DMS114 treated with DMSO at 0.1 percent for 48 hours (cell line): ENCODE measurements around the gene UGT2B28.
"Not testable (repeated sequence)": the region's sequence is repeated elsewhere in the genome, so short reads cannot be mapped to it uniquely, and the experiment has no call there.

Source experiments
- DNase-seq: peaks from one replicate; lab custom pipeline; 2025; ENCODE audit not compliant: unreplicated experiment; lab: John Stamatoyannopoulos, UW

UGT2B28 gene

GRCh38 chr4:69343114-69343513, 62.8 kb downstream of the UGT2B28 start:
- DNase-seq: not testable (repeated sequence)

DNA sequence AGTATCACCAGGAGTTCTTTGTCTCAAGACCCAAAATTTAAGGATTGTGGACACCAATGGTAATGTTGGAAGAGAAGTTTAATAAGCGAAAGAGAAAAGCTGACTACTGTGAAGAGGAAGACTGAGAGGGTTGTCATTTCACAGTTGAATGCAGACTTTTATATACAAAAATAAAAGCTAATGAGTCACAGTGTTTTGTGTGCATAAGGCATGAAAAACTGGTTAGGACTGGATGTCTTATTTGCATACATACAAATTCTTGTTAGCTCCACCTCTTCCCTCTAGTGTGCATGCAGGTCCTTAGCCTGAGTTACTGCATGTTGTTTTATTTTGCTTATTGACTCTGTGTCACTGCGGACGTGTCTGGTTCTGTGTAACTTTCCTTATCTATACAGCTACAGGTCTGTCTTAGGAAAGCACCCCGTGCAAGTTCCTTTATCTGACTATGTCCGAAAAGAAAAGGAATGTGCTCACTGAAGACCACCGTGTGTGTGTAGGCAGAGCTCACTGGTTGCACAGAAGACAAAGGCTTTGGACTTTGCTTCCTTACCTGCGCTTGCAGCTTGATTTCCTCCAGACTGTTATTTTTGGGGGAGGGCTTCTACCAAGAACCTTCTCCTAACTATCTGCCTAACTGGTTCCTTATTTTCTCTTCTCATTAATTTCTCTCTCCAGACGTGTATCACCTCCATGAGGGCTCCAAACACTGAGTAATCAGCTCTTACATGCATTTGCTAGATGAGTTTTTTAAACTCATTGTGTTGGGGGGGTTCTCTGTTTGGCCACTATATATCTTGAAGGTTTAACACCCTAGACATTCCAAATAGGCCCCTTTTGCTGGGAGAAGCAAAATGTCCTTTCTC, 63.5 kb downstream of the UGT2B28 start:
- not testable (repeated sequence) for DNase-seq
